ENCODE data around the gene MAGEA4. TPM values are rescaled to one million over a fixed set of nuclear protein-coding genes. Genes with fewer than 3 reads are reported as not detected.
"Not testable (repeated sequence)": the region's sequence is repeated elsewhere in the genome, so short reads cannot be mapped to it uniquely, and the experiment has no call there.

The MAGEA4 gene, protein sequence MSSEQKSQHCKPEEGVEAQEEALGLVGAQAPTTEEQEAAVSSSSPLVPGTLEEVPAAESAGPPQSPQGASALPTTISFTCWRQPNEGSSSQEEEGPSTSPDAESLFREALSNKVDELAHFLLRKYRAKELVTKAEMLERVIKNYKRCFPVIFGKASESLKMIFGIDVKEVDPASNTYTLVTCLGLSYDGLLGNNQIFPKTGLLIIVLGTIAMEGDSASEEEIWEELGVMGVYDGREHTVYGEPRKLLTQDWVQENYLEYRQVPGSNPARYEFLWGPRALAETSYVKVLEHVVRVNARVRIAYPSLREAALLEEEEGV
- total RNA-seq = not detected

DNA sequence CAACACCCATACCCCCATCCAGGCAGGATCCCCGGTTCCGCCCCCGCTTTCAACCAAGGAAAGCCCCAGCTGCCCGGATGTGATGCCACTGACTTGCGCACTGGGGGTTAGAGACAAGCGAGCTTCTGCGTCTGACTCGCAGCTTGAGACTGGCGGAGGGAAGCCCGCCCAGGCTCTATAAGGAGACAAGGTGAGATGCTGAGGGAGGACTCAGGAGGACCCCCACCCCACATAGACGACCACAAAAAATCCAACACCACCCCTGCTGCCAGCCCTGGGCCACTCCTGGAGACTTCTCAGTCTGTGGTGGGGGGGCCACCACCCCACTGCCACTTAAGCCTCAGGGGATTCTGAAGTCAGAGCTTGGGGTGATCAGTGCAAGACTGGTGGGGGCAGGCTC lies at the start of gene MAGEA4:
TSS of gene MAGEA4 (plus strand) at position 110 of the 400 bp plus-strand sequence. CDS start 10,776 bp downstream, outside the sequence.
- no peak for DNase-seq

- DNase-seq = no peak
These were observed 42.1 kb upstream of the MAGEA4 start for GRCh38 chrX:151870602-151871001.

- DNase-seq = no peak
These were observed 41.4 kb upstream of the MAGEA4 start for GRCh38 chrX:151871244-151871643.

GRCh38 chrX:151873096-151873495 lies 39.6 kb upstream of the MAGEA4 start:
- no peak for DNase-seq

DNA sequence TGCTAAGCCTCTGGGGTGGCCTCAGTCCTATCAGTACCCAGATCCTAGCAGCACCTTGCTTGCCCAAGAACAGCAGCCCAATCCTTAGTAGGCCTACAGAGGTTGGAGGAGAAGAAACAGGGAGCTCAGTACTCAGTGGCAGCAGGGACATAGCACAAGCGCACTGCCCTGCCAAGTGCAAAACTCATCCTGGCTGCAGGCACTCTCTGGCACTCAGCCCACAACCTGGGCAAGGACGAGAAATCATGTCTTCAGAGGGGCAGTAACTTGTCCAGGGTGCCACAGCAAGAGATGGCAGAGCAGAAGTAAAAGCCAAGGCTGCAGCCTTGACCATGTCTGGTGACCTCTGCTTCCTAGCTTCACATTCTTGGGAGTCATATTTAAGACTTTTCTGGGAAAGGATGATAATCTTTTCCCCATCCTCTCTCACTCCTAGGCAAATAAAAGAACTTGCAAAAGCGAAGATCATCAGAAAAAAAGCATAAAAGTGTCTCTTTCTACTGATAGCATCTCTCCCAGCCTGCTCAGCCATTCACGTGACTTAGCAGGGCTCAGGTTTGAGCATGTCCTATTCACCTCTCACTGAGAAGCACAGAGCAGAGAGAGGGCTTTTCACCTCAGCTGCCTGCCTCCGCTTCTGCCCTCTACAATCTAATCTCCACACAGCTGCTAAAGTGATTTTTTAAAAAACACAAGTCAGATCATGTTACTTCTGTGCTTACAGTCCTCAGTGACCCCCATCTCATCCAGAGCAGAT lies 37.2 kb upstream of the MAGEA4 start:
- no peak for DNase-seq

DNA sequence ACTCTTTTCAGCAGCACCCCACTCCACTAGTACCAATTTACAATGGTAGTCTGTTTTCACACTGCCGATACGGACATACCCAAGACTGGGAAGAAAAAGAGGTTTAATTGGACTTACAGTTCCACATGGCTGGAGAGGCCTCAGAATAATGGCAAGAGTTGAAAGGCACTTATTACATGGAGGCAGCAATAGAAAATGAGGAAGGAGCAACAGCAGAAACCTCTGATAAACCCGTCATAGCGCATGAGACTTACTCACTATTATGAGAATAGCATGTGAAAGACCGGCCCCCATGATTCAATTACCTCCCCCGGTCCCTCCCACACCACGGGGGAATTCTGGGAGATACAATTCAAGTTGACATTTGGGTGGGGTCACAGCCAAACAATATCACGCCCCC lies 34.1 kb upstream of the MAGEA4 start:
- no peak for DNase-seq

- DNase-seq = no peak
These were observed 32.8 kb upstream of the MAGEA4 start for GRCh38 chrX:151879856-151880255.

GRCh38 chrX:151880895-151881294 lies 31.8 kb upstream of the MAGEA4 start:
- no peak for DNase-seq

- DNase-seq = no peak
These were observed 23.3 kb upstream of the MAGEA4 start for GRCh38 chrX:151889421-151889820.

DNA sequence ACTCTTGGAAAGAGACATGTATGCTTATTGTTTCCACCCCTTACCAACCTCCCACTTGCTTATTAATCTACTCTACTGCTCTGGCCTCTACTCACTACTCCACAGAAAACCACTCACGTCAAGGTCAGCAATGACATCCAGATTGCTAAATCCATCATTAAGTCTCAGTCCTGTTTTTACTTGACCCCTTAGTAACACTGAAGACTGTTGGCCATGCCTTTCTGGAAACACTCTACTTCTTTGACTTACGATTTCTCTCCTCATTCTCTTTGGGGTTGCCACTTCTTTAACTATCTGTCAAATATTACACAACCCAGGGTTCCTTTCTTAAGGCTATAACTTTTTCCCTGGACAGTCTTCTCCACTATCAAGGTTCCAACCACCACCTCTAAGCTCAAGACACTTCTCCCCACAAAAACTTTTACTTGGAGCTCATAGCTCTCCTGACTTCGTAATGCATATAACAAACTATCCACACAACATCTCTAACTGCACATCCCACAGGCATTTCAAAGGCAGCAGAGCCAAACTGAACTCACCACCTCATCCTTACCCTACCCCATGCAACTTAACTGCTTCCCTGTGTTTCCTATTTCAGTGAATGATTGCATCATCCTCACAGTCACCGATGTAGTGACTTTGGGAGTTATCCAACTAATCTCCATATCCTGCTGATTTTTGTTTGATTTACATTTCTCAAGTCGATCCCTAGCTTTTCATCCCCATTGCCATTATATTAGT lies 15.8 kb upstream of the MAGEA4 start:
- no peak for DNase-seq

DNA sequence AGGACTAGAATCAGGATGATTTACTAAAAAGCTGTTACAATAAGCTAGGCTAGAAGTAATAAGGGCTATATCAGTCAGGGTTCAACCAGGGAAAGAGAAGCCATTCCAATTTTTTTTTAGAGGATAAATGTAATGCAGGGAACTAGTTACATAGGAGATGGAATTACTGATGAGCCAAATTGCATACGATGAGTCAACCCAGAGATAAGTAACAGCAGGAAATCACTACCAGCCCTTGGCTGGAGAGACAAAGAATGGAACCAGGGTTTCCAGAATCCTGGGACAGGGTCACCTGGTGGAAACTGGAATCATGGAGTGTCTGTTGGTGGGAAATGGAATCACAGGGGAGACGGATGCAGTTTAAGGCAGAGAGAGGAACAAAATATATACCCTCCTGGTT lies 13.1 kb upstream of the MAGEA4 start:
- no peak for DNase-seq

DNA sequence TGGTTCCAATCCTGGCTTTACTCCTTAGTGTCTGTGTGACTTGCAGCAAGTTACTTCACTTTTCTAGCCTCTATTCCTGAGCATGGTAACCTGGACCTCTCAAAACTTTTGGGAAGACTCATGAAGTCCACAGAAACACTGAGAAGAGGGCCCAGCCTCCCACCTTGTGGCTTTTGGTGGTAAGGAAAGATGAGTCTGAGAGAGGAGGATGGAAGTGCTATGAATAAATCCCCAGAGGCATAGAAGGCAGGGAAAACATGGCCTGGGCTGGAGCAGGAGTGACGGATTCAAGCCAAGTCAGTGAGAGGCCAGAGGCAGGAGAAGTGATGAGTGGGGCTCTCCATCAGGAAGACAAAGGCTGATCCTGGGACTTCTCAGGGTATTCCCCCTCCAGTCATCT lies 10.9 kb upstream of the MAGEA4 start:
- DNase-seq = no peak

- DNase-seq = peak; percentile 22
These were observed 9.7 kb upstream of the MAGEA4 start for GRCh38 chrX:151902813-151903591.

GRCh38 chrX:151904989-151905388 lies 7.7 kb upstream of the MAGEA4 start:
- no peak for DNase-seq

DNA sequence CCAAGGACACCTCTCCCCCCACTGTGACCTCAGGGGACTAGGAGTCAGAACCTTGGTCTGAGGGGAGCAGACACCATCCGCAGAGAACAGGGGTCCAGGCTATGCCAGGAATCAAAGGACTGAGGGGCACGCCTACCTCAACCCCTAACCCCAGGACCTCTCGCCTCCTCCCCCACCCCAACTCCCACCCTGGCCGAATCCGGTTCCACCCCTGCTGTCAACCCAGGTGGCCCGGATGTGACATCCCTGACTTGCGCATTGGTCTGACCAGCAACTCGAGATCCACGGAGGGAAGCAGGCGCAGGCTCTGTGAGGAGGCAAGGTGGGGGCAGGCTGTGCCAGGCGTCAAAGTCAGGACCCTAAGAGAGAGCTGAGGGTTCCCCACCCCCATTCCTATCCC lies 468 bp upstream of the MAGEA4 start:
- no peak for DNase-seq

DNA sequence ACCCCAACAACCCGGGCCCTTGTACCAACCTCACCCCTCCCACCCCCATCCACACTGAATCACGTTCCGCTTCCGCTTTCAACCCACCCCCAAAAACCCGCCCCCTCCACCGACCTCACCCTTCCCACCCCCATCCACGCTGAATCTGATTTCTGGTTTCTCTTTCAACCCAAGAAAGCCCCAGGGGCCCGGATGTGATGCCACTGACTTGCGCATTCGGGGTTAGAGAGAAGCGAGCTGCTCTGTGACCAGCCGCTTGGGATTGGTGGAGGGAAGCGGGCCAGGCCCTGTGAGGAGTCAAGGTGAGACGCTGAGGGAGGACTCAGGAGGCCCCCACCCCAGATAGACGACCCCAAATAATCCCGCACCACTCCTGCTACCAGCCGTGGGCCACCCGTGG lies 6.0 kb downstream of the MAGEA4 start:
- not testable (repeated sequence) for DNase-seq

GRCh38 chrX:151919610-151920009 lies 6.9 kb downstream of the MAGEA4 start:
- DNase-seq = no peak

GRCh38 chrX:151920101-151920500 lies 7.4 kb downstream of the MAGEA4 start:
- no peak for DNase-seq

DNA sequence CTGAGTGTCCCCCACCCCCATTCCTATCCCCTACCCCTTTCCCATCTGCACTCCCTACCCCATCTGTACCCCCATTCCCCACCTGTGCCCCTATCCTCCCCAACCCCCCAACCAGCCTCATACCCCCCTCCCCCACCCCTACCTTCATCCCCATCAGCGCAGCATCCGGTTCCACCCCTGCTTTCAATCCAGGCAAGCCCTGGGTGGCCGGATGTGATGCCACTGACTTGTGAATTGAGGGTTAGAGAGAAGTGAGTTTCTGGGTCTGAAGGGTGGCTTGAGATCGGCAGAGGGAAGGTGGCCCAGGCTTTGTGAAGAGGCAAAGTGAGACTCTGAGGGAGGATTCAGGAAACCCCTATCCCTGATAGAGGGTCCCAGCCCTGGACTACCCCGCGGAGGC lies 7.8 kb downstream of the MAGEA4 start:
- DNase-seq = no peak

GRCh38 chrX:151921292-151921691 lies 8.6 kb downstream of the MAGEA4 start:
- no peak for DNase-seq

- DNase-seq = no peak
These were observed 9.2 kb downstream of the MAGEA4 start for GRCh38 chrX:151921866-151922265.

DNA sequence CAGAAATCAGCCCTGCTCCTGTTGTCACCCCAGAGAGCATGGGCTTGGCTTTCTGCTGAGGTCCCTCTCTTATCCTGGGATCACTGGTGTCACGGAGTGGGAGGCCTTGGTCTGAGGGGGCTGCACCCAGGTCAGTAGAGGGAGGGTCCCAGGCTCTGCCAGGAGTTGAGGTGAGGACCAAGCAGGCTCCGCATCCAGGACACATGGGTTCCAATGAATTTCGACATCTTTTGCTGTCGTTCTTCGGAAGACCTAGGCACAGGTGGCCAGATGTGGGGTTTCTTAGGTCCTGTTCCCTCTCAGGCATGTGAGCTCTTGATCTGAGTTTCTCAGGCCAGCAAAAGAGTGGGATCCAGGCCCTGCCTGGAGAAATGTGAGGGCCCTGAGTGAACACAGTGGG lies 10.0 kb downstream of the MAGEA4 start:
- no peak for DNase-seq

Data from skin of body (tissue), 2 donors.